ENCODE results near the gene RFT1.
A peak's percentile ranks its signal among the peaks of the same experiment; 100 is the strongest.

RFT1 gene

DNA sequence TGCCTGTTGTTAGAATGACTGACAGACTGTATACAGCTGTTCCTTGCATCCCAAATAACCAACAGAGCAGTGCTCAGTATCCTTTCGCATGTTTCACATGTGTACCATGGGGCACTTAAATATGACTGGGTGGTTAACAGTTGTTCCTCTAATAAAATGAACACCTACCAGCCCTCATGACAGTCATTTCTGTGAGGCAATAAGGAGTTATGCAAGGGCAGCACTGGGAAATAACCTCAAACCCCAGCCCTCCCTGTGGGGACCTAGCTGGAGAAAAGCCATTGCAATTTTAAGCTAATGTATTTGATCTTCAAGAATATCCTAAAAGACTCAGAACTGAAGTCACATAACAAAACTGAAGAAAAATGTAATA, 7.3 kb downstream of the RFT1 start:
- DNase-seq (ENCODE audit: low read depth), result no peak

DNA sequence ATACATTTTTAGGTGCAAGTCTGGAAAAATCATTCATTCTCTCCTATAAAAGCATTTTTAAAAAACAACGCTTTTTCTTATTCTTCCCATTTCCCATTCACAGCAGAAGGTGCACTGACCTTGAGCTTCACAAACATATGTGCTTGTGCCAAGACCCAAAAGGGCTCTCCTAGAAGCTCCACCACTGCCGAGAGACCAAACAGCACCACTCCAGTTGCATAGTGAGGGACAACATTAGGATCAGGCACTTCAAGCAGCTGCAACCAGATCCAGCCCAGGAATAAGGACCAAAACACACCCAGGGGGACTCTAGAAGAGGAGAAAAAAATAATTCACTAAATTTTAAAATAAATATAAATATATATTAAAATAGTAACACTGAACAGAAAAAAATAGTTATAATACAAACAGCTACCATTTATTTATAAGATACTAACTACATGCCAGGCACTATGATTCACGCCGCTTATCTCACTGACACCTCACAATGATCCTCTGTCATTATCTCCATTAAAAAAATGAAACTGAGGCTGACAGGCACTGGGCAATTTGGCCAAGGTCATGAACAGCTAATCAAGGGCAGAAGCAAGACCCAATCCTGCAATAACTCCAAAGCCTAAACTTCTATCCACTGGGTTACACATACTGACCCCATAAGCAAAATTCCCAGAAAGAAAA, 7.8 kb downstream of the RFT1 start:
- DNase-seq (ENCODE audit: low read depth), result no peak

DNA sequence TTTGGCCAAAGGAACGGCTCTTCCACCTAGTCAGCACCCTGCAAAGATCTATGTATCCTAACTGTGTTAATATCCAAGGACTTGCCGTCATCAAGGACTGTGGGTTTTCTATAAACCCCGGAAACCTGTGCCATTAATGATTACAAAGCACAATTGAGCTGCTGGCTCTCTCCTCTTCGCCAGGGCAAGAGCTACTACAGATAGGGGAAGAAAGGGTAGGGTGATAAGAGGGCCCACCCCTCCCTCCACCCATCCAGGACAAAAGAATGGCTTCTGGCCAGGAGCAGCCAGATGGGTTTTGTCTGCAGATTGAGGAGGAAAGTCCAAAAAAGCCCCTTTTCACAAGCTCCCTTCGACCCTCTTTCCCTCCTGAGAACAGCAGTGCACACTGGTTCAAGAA, 9.9 kb downstream of the RFT1 start:
- no peak for DNase-seq (ENCODE audit: low read depth)

DNA sequence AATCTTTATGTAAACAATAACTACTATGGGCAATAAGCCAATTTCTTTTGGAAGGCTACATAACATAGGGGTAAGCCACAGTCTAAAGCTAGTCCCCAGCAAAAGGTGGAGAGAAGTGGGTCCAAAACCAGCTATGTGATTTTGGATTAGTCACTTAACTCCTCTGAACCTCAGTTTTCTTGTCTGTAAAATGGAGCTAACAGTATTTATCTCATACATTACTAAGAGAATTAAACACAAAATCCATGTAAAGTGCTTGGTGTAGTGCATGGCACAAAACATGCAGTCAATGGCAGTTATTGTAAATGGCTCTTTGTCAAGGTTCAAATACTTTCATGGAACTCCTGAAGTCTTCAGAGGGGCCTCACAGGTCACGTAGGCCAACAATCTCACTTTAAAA, 13.3 kb downstream of the RFT1 start:
- no peak for DNase-seq (ENCODE audit: low read depth)

DNA sequence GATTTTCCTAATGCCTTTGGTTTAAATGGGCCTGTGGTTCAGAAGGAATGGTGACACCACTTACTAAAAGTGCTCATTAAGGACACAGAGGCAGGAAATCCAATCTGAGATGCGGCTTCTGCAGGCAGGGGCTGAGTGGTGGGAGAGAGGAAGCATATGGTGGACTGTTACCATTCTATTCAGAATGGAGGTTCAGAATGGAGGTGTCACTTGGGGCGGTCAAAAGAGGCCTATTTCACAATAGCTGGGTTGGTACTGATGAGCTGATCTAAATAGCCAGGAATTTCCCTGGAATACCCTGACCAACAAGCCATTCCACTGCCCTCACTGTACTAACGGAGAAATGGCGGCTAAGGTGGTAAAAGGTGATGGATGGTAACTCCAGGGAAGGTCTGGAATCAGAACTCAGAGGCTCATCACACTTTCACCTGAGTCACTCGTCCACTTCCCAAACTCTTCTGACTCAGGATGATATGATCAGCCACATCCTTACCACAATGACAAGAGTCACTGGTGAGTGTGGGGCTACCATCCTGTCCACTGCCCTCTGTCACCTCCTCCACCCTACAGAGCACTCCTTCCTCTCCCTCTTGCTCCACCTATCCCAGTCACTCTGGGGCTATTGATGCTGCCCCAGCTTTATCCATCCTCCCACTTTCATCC, 15.7 kb downstream of the RFT1 start:
- peak; percentile 46 for DNase-seq (ENCODE audit: low read depth)

DNA sequence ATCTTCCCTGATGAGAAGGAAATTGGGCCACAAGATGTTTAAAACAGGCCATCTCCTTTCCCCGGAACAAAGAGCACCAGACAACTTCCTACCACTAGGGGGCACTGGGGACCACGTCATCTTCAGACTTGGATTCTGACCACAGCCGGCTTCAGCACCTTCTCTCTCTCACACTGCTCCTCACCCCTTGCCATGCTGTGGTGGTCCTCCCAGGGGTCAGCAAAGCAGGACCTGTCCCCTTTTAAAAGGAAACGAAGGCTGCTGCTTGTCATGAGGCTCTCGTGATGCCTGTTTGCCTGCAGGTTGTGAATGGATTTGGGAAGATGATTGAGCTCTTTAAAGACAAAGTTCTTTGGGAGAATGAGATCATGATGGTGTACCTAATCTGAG, 16.2 kb downstream of the RFT1 start:
- DNase-seq (ENCODE audit: low read depth), result peak; percentile 67

DNA sequence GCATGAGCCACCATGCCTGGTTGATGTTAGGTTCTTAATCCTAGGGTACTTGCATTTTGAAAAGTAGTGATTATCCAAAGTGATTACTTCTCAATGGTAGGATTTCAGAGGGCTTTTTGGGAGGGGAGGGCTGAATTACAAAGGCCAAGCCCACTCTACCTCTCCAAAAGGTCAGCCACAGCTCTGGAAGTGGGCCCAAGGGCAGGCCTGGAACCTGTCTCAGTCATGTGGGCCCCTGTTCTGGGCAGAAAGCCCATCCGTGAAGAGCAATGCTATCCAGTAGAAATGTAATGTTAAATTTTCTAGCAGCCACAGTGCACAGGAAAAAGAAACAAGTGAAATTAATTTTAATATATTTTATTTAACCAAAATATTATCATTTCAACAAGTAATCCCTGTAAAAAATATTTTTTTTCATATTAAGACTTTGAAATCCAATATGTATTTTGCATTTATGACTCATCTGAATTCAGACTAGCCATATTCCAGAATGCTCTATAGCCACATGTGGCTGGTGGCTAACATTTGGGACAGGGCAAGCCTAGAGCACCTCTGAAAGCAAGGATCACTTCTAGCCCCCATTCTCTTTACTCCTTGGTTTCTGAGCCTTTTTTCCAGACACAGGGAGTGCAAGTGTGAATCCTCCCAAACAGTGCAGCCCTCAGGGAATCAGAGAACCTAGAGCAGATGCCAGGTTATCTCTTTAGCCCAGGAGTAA, 16.8 kb downstream of the RFT1 start:
- no peak for DNase-seq (ENCODE audit: low read depth)

DNA sequence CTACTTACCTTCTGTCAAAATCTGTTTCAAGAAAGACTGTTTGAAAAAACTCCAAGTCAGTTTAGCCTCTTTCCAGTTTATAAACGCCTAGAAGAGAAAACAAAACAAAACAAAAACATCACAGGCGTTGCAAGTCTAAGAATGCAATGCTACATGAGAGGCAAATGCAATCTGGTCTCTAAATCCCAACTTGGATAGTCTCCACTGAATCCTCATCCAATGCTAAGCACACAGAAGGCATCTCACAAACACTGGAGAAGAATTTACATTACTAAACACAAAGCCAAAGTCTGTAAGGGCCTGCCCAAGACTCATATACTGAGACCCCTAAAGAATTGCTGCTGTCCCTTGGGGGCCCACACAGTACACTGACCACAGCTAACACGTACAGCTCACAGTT, 18.4 kb downstream of the RFT1 start:
- no peak for DNase-seq (ENCODE audit: low read depth)

DNA sequence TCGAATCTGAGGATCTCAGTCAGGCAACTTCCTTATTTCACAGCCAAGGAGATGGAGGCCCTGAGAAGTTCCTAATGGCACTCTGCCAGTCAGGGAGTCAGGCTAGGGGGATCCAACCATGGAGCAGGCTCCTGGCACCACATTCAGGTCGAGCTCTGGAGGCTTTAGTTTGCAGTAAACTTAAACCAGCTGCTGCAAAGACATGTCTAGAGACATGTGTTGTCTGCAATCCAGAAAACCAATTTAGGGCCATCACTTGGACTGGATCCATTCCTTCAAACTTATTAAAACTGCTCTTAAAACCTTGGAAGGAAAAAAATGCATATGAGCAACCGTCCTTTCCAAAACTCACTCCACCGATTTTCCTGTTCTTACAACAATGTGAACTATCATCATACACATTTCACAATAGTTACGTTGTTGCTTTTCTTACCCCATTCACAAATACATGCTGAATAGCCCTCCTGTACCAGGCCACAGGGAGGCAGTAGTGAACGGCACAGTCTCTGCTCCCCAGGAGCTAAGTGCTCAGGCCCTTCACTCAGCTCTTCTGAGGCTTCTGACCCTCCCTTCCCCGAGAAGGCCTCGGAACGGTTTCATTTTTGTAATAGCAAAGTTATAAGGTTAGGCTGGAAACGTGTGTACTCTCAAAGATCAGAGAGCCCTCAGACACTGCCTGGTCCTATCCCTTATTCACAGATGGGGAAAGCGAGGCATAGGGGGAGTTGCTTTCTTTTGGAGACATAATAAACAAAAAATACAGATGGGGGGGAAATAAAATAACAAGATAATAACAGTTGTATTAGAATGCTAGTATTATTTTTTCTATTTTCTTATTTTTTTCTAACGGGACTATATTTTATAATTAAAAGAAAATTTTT, 20.1 kb downstream of the RFT1 start:
- DNase-seq (ENCODE audit: low read depth), result peak; percentile 87

DNA sequence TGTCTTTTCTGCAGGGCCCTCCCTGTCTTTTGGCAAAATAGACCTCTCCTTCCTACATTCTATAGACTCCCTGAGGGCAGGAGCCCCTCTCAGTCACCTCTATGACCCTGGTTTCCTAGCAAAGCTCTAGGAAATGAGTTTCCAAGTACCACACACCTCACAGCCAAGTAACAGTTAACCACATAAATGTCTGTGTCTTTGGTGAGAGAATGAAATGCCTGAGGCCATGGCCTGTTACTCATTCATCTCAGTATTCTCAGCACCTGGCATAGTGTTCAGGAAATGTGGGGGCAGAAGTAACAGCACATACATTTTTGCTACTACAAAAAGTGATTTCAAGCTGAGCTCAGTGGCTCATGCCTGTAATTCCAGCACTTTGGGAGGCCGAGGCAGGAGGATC, 21.0 kb downstream of the RFT1 start:
- DNase-seq (ENCODE audit: low read depth), result peak; percentile 79

DNA sequence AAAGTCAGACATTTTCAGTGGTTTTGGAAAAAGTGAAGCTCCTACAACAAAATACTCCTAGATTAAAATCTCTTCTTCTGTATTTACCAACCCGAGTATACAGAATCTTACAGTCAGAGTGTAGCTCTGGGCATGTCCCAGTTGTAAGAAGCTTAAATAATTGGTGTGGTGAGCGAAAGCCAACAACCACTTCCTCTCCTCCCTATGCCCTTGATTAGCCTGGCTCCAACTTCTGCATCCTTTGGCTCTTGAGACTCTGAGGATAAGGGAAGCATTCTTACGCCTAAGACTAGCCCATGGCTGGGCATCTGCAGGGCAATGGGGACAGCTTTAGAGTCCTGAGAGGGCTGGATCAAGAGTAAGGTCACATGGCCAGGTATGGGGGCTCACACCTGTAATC, 25.5 kb downstream of the RFT1 start:
- peak; percentile 15 for DNase-seq (ENCODE audit: low read depth)

DNA sequence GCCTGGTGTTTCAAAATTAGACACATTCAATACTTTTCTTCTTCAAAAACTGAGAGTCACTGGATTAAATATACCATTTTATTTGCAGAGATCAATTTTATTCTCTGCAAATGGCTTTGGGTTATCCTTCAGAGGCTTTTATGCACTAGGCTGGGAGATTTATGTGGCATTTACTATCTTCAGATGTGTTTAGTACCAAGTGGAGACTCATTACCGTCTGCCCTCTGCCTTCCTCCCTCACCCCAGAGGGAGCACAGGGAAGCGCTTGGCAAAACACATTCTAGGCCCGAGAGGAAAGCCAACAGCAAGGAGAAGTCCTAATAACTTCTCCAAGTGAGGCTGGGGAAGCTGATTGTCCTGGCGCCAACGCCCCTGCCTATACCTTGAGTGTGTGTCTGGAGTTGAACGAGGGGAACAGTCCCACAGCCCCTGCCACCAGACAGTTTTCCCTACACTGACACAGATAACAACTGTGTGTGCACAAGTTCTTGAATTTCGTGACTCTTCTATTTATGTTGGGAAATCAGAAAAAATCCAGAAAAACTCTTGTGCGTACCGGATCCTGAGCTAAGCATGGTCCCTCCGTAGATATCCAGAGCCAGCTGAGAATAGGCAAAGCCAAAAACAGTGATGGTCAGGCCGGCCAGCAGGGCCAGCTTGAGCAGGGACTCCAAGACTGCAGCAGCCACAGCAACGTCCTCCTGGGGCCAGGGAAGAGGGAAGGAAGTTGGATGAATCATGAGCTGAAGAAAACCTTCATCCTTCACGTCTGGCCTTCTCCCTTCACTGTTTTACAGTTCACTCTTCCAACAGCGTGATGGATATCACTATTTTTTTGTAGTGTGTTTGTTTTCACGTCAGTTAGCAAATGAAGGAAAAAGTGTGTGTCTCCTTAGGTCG, 26.6 kb downstream of the RFT1 start:
- peak; percentile 25 for DNase-seq (ENCODE audit: low read depth)

DNA sequence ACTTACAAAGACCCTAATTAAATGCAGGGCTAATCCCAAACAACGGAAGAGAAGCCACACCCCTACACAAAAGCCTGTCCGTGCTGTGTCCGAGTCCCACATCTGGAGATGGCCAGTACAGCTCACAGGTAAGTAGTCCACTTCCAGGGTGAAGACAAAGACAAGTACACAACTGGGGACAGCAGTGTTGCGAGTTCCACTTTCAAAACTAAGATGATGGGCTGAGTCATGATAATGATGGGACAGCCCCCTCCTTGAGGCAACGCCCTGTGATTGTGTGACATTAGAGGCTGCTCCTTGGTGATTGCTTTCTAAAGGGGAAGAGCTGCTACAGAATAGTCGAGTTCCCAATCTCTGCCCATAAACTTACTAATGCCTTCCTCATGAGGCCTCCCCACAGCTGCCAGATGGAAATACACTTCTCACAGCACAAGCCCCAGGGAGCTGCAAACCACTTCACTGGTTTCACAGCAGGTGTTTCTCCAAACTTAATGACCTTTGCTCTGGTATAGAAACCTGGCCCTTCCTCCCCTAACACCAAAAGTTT, 27.6 kb downstream of the RFT1 start:
- no peak for DNase-seq (ENCODE audit: low read depth)

DNA sequence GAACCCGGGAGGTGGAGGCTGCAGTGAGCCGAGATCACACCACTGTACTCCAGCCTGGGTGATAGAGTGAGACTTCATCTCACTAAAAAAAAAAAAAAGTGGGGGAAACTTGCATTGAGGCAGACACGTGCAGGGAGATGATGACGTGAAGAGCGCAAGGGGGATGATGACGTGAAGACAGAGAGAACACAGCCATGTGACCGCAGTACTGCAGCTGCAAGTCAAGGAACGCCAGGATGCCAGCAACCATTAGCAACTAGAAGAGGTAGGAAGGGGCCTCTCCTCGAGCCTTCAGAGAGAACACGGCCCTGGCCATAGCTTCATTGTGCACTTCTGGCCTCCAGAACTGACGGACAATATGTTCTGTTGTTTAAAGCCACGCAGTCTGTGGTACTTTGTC, 28.3 kb downstream of the RFT1 start:
- DNase-seq (ENCODE audit: low read depth), result no peak

DNA sequence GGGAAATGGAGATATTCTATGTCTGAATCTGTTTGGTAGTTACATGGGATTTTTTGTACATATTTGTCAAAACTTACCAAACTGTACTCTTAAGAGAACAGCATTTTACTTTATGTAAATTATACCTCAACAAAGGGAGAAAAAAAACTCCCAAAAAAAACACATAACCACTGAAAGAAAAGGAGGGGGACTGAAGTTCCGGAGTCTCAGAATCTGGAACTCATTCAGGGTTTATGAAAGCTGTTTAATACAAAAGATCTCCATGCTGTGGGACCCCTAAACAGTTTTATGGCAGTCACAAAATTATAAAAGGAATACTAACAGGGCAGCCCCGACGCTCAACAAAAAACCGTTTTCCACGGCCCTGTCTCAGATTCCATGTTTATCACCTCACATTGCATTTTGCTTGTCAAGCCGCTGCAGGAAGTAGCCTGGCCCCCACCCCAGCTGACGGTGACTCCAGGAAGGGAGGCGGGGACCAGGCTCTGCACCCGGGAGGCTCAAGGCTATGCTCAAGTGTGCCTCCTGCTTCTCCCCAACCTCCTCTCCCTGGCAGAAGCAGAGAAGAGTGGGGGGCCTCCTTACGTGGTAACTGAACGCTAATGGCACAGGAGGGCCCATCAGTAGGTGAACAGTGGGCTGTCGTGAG, 29.3 kb downstream of the RFT1 start:
- no peak for DNase-seq (ENCODE audit: low read depth)

DNA sequence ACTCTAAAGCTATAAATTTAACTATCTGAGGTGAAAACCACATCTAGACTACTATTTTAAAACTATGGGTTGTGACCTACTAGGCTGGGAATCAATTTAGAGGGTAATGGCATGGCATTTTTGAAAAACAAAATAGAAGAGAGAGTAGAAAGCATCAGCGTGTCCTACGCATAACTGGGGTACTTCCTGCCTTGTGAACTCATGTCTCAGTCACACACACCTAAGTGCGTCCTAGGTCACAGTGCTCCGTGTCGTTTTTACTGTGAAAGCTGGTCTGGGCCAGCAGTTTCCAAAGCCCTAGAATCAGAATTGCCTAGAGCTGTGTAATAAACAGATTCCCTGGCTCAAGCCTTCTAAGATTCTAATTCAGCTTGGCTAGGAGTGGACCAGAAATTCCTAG, 32.3 kb downstream of the RFT1 start:
- no peak for DNase-seq (ENCODE audit: low read depth)

DNA sequence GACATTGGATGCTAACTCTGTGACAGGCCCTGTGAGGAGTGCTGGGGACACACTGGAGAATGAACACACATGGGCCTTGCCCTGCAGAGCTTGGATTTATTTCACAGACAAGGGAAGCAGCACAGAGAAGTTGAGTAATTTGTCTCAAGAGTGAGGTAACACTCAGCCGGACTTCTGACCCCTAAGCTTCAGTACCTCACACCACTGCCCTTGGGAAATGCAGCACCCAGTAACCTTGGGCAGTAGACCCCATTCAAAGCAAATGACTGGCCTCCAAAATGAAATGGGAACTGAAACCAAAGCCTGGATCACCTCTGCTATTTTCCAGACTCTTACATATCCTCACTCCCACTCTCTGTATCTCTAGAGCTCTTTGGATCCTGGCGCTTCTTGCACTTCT, 37.3 kb downstream of the RFT1 start:
- peak; percentile 87 for DNase-seq (ENCODE audit: low read depth)

DNA sequence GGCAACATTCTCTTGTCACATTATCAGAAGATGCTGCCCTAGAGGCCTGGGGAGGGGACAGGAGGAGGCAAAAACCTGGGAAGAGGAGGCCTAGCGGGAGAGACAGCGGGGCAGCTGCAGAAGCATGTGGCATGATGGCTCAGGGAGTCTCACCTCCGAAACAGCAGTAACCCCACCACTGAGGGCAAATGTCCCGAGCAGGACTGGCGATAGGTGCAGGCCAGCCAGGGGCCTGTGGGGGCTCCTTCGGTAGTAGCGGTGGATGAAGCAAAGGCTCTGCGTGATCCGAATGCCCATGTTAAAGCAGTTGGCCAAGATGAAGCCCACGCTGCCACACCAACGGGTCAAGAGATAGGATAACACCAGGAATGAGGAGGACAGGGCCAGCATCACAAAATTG, 38.0 kb downstream of the RFT1 start:
- DNase-seq (ENCODE audit: low read depth), result no peak

DNA sequence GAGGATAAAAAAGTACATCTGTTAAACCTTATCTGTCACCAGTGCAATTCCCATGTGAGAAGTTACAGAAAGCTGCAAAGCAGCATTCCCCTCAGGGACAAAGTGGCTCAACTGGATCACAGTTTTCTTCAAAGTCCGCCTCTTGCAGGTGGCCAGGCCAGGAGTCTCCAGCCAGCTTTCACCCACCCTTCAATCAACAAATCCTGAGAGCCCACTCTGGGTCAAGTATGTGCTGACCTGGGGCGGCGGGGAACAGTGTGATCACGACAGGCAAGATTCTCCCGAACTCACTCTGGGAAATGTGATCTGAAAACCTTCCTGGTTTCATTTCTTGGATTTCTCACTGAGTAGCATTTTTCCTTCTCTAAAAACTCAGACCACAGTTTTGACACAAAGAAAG, 39.2 kb downstream of the RFT1 start:
- no peak for DNase-seq (ENCODE audit: low read depth)

DNA sequence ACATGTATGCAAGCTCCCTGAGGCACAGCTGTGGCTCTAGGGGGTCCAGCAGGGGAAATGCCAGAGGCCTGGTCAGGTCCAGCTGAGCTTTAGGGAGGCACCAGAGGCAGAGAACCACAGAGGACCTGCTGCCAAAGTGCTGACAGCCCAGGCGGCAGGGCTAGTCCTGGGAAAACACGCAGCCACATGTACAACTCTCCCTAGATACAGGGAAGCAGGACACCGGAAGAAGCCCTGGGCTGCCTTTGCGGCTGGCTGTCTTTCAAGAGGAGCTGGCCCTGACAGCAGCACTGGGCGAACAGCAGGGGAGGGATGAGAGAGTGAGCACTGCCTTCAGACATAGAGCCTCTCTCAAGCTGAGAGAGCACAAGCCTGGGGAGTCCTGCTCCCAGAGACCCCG, 40.7 kb downstream of the RFT1 start:
- DNase-seq (ENCODE audit: low read depth), result no peak

DNA sequence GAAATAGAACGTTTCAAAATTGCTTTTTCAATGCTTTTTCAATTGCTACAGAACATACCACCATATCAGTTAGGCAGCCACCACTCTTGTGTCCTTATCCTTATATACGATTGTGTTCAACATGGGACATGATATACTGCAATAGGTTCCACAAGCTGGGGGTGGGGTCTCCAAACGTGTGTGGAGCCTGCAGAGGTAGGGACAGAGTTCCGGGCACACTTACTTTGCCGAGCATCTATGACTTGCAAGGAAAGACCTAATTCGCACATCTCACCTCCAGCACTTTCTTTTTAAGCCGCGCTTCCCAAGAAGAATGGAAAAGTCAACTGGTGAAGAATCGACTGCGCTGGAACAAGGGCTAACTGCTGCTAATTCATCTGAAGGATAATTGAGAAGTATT, 44.8 kb downstream of the RFT1 start:
- DNase-seq (ENCODE audit: low read depth), result no peak

Measured in amniotic epithelial cell (primary cell).